GM21526 (cell line): ENCODE data around the gene LAMP1.
"Not testable (repeated sequence)": the region's sequence is repeated elsewhere in the genome, so short reads cannot be mapped to it uniquely, and the experiment has no call there.

Experiments used
- ATAC-seq: cut with Tn5 transposase; IDR thresholded peaks from one replicate; pipeline ENCODE4 v1.9.1; 2021; ENCODE audit warnings: moderate library complexity; ENCODE audit not compliant: unreplicated experiment, low FRiP score

The LAMP1 gene

DNA sequence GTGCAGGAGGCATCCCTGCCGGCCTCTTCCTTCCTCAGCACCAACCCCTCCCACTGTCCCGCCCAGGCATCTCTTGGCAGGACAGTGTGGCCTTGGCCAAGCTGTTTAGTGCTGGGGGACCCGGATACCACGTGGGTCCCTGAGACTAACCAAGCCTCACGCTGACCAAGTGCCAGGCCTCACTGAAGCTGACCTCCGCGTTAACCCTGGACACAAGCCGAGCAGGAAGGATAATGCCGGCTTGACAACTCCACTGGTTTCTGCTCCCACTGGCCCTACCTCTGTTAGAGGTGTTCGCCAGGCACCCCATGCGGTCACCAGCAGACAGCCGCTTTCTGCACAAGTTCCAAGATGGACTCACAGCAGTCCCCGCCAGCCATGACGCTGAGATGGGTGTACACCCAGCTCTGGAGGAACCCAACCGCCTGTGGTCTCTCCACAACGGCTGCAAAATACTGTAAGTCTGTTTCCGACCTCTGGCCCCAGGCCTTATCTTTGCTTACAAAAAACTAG, 54.5 kb downstream of the LAMP1 start:
- ATAC-seq, result no peak

DNA sequence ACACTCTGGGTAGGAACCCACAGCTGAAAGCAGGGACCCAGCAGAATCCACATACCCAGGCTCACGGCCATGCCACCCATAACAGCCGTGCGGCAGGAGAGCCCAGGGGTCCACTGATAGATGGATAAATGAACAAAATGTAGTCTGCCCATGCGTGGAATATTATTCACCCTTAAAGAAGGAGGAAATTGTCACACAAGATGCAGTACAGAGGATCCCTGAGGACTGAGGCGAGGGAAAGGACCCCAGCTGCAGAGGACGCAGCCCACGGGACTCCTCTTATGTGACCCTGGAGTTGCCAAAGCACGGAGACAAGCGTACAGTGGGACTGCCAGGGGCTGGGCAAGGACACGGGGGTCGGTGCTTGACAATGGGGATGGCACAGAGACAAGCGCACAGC, 56.2 kb downstream of the LAMP1 start:
- no peak for ATAC-seq

DNA sequence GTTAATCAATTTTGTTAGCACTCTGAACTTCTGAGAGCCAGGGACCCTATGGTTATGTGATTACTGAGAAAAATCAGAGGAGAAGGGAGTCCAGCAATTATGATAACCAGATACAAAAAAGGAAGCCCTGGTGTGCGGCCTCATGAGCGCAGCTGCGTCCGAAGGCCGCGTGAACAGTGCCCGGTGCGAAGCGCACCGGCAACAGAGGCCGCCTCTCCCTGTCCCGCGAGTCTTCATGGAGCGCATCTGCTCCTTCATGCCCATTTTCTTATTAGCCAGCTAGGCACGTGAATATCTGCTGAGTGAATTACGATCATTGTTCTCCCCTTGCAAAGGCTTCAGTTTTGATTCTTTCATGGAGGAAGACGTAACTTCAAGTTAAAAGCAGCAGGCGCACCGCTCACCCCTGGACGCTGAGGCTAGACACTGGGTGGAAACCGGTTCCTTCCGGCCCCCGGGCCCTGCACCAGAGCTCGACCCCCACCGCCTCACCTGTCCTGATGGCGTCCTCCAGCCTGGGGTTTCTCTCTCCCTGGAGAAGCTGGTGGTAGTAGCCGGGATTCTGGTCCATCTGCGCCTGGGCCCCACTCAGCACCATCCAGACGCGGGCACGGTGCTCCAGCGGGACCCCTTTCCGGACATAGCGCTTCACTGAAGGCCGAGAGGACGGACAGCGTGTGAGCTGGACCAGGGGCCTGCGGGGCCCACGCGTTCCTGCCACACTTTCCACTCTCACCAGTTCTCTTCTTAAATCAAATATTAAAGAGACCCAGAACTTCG, 58.0 kb downstream of the LAMP1 start:
- ATAC-seq, result no peak

DNA sequence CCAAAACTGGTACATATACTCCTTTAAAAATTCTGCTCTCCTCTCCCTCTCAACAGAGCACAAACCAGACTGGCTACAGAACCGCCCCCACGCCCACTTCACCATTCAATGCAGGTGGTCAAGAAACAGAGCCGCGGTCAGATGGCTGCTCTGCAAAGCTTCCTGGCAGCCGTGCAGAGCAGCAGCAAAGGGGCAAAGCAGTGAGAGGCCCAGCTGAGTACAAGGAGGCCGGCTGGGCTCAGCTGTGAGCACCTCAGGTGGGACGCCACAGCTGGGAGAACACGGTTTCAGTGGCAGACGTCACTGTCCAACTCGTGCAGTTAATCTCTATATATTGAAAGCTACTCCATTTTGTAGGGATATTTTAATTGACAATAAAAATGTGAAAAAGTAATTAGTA, 58.6 kb downstream of the LAMP1 start:
- ATAC-seq, result no peak

DNA sequence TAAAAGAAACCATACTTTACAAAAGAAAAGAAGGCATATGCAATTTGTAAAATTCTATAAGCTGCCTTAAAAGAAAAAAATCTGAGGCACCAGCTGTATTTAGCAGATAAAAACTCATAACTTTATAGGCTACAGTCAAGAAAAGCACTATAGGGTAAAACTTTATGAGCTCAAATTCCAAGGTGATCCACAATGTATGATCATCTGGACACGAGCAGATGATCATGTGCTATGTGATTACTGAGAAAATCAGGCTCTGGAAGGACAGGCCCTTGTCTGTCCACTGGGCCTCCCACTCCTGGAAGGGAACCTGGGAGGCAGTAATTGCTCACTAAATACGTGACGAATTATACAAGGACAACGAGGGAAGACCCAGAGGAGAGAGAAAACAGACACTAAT, 59.6 kb downstream of the LAMP1 start:
- ATAC-seq, result no peak

DNA sequence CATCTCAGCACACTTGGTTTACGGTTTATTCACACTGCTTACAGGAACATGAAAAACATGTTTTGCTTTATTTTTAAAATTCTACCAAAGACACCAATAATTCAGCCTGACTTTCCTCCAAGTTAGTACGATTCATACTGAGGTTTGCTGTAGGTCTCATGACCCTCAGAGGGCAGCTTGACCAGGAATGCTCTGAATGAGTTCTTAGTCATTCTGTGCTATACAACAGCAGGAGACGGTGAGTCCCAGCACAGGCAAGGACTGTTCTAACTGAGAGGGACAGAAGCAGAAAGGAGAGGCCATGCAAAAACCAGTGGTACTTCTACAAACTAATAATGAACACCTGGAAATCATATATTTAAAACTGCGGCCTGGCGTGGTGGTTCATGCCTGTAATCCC, 60.5 kb downstream of the LAMP1 start:
- no peak for ATAC-seq

DNA sequence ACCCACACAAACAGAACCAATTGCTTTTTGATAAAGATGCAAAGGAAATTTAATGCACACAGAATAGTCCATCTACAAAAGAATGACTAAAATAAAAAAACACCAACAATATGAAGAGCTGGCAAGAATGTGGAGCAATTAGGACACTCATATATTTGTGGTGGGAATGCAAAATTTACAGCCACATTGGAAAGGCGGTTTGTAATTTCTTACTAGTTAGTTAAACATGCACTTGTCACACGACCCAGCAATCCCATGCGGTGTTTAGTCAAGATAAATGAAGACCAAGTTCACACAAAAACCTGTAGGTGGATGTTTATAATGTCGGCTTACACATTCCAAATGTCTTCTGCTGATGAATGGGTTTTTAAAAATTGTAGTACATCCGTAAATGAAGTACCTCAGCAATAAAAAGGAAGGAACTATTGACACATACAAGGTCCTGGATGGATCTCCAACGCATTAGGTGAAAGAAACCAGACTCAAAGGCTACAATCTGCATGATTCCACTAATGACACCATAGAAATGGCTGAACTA, 61.7 kb downstream of the LAMP1 start:
- ATAC-seq, result no peak

DNA sequence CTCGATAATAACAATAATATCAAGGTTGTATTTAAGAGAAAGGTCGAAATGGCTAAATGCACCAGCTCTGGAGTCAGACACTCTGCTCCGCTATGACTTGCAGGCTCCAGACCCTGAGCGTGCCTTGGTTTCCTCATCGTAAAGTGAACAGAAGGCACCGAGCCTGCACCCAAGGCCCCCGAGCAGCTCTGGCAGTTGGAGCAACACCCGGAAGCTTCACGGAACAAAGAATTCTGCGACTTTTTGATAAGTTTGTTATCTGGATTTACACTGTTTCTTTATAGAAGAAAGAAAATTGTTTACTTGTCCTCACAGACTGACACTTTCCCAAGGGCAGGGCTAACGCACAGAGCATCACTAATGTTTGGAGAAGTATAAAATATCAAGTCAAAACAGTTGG, 62.5 kb downstream of the LAMP1 start:
- ATAC-seq, result no peak

DNA sequence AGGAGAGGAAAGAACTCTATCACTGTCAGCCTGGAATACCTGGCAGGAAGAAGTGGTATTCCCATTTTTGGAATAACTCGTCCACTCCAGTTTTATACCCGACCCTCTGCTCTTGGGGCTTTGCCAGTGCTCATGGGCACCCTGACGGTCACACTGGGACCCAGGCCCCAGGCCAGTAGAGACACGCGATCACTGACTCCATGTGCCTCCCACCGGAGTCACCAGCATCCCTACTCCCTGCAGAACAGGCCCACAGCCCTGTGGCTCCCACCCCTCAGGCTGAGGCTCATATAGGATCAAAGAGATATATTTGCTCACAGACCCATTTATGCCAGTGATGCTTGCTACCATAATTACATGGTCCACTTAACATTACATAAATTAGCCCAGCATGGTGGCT, 63.4 kb downstream of the LAMP1 start:
- ATAC-seq, result no peak

DNA sequence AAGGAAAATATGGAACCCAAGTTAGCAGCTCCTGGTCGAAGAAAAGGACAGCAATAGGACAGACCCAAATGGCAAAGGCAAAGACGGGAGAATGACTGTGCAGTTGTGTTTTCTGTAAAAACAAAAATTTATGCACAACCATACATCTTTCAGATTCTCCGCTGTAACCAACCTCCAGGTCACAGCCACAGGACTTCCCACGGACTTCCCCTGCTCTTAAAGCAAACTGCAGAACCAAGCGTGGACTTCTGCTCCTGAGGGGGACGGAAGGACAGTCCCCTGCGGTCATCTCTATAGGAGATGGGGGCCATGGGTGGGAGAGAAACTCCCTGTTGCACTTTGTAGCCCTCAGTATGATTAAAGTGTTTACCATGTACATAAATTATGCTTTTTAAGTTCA, 64.4 kb downstream of the LAMP1 start:
- no peak for ATAC-seq

DNA sequence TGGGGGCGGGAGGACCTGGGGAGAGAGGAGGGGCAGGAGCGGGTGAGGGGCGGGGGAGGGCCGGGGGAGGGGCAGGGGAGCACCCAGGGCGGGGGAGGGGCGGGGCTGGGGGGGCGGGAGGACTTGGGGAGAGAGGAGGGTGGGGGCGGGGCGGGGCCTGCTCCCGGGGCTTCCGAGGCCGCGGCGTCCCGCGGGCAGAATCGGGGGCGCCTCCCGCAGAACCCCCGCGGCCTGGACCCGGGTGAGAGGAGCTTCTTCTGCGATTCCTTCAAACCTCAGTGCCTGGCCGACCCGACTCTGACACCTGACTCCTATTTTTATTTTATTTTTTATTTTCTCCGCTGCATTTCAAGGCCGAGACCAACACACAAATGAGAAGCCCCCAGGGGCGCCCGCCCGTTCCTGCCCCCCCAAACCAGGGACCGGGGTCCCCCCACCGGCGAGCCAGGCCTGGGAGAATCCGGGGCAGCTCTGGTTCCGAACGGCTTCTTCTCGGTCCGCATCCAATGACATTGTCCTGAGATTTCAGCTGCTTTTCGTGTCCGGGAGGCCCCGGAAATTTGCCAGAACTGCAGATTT, 67.4 kb downstream of the LAMP1 start:
- ATAC-seq, result no peak

DNA sequence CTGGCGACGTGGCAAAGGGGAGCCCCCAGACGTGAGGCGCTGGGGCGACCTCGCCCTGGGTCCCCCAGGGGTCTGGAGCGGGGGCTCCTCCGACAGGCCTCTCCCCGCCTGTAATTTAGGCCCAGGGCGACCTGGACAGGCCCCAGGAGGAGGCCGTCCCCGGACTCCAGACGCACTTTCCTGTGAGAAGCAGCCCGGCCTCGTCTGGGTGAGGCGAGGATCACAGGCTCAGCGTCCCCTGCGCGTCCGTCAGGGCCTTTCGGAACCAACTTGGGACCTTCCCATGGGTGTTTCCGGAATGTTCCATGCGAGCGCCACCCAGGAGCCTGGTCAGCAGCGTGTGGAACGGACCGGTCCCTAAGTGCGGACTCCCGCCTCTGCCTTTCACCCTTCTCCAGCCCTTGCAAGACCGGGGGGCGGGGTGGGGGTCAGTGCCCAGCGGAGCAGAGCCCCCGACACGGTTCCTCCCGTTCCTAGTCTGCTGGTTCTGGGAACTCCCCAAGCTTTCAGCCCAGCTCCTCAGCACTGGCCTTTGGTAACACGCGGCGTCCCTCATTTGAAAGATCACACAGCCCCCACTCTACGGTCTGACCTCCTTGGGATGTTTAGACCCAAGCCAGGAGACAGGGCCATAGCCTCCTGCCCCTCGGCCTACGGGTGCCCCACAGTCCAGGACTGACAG, 68.0 kb downstream of the LAMP1 start:
- ATAC-seq, result no peak

DNA sequence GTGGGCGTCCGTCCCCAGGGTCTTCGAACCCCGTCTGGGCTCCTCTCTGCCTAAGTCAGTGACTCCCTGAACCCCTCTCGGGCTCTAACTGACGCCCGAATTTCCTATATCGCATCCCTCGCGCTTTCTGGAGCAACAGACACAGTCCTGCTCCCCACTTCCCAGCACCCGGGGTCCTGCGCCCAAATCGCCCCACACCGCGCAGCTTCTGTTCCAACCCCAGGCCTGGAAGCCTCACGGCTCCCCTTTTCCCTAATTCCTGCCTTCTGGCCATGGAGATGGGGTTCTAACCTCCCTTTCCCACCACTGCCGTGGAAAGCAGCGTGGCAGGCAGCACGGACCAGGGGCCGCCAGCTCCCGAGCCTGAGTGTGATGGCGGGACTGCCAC, 68.5 kb downstream of the LAMP1 start:
- no peak for ATAC-seq

DNA sequence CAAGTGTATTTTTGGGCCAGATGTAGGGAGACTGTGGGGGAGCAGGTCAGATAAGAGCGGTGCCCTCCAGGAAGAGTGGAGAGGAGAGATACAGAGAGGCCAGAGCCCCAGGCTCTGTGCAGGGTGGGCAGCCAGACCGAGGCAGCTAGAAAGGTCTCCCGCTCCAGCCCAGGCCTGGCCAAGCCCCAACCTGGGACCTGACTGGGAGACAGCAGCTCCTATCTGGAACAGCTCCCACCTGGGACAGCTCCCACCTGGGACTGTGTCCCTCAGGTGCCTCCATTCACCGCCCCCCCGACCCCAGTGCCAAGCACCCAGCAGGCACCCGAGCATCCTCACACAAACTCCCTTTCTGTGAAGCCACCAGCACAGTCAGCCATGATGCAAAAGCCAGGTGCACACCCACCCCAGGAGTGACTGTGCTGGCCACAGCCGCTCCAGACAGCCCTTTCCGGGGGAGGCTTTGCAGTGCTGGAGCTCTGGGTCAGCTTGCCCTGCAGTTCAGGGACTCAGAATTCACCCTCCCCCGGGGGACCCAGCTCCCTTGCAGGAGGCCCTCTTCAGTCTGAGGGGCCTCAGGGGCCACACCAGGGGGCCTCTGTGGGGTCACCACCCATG, 69.0 kb downstream of the LAMP1 start:
- ATAC-seq, result no peak

DNA sequence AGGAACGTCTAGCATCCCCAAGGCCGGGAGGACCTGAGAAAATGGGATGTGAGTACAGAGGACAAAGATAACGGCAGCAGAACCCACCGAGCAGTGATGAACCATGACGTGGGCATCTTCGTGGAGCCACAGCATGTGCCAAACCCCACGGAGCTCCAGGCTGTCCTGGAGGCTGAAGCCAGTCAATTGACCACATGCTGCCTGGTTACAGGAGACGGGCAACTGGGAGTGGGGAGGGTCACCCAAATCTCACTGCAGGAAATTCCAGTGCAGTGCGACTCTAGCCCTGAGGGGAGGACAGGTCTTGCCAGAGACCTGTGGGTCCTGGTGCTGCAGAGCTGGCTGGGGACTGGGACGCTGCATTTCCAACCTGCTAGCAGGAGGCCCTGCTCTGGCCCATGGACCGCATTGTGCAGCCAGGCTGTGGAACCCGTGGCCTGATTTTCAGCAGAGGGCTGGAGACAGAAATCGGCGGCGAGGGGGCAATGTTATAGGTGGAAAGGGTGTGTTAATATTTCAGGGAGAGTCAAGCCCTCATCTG, 70.1 kb downstream of the LAMP1 start:
- no peak for ATAC-seq

DNA sequence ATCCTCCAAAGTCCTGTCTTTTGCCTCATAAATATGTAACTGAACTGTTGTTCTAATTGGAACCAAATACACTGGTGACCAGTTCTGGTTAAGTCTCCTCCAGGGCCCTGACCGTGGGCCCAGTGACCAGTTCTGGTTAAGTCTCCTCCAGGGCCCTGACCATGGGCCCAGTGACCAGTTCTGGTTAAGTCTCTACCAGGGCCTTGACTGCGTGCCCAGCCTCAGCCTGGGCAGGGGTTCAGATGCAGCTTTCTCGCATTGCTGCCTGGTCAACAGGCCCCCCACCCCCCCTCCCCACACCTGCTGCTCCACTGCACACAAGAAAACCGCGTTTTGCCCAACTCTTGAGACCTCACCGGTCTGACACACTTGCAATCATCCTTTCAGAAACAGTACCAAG, 70.7 kb downstream of the LAMP1 start:
- no peak for ATAC-seq

DNA sequence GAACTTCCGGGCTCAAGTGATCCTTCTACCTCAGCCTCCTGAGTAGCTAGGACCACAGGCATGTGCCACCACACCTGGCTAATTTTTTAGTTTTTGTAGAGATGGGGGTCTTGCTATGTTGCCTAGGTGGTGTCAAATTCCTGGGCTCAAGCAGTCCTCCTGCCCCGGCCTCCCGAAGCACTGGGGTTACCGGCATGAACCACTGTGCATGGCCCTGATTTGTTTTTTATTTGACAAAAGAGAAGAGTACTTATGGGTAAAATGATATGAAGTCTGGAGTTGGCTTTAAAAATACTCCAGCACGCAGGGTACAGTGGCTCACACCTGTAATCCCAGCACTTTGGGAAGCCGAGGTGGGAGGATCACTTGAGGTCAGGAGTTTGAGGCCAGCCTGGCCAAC, 71.3 kb downstream of the LAMP1 start:
- not testable (repeated sequence) for ATAC-seq

DNA sequence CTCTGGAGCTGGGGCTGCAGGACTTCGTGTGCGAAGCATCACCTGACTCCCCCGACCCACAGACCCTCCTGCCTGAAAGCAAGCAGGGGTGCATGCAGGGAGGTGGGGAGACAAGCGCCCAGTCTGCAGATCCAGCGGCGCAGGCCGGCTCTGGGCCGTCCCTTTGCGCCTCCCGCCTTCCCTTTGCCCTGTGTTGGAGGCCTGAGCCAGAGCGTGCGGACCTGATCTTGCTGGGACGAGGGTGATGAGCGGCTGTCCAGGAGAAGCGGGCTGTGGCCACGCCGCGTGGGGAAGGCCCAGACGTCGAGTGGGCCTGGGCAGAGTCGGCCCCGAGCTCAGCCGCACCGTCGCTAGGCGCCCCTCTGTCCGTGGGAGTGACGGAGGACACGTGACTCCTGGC, 72.2 kb downstream of the LAMP1 start:
- no peak for ATAC-seq

DNA sequence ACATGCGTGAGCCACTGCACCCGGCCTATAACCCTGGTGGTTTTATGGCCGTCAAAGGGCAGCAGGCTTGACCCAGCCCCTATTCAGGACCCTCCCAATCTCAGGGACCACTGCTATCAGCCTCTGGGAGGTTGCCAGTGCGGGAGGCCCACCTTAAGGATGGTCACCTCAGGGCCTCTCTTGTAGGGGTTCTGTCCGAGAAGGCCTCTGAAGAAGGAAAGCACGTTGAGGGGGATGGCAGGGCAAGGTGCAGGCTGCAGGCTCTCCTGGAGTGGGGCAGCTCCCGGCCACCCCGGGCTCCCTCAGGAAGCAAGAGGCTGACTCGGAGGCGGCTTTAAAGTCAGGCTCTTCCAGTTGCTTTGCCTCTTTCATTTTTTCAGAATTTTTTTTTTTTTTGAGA, 72.8 kb downstream of the LAMP1 start:
- no peak for ATAC-seq

DNA sequence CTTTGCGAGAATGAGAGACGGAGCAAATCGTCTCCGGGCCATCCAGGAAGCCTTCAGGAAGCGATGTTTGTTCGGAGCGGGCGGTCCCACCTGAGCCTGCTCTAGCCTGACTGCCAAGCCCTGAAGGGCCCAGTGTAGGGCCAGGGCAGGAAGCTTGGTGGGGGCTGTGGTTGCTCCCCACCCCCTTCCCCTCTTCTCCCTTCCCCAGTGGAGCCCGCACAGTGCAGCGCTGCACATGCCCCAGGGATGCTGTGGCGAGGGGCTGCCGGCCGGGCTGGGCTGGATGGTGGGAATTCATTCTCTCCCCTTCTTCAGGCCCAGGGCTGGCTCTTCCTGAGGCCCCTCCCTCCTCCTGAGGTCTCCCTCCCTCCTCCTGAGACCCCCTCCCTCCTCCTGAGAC, 74.0 kb downstream of the LAMP1 start:
- no peak for ATAC-seq

DNA sequence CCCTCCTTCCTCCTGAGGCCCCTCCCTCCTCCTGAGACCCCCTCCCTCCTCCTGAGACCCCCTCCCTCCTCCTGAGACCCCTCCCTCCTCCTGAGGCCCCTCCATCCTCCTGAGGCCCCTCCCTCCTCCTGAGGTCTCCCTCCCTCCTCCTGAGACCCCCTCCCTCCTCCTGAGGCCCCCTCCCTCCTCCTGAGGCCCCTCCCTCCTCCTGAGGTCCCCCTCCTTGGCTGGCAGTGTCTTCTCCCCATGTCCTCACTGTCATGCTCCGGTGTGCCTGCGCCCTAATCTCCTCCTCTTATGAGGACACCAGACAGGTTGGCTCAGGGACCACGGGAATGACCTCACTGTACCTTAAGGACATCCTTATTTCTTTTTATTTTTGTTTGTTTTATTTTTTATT, 74.7 kb downstream of the LAMP1 start:
- not testable (repeated sequence) for ATAC-seq
